Mesothelial cell of epicardium (in vitro differentiated cells): ENCODE measurements around the gene WLS. TPM values are rescaled to one million over a fixed set of nuclear protein-coding genes. Genes with fewer than 3 reads are reported as not detected.

Source experiments
- DNase-seq, 2 experiments: peaks; one replicate each; pipeline ENCODE4 v3.0.0; 2021; ENCODE audit warnings: low spot score in 2 of 2; ENCODE audit not compliant: unreplicated experiment in 2 of 2
- H3K27ac Mint-ChIP-seq: 2 replicates; pipeline ENCODE4 v1.8.0; 2021; ENCODE audit warnings: mixed read lengths
- H3K27me3 Mint-ChIP-seq: 2 replicates; pipeline ENCODE4 v1.8.0; 2021; ENCODE audit warnings: low read depth, mixed read lengths
- H3K36me3 Mint-ChIP-seq: 2 replicates; pipeline ENCODE4 v1.8.0; 2021; ENCODE audit warnings: mixed read lengths
- H3K4me1 Mint-ChIP-seq: 2 replicates; pipeline ENCODE4 v1.8.0; 2021; ENCODE audit warnings: mixed read lengths
- H3K4me3 Mint-ChIP-seq: 2 replicates; pipeline ENCODE4 v1.8.0; 2021; ENCODE audit warnings: mild to moderate bottlenecking, moderate library complexity, mixed read lengths
- H3K9me3 Mint-ChIP-seq: 2 replicates; pipeline ENCODE4 v1.8.0; 2021; ENCODE audit warnings: mixed read lengths
- CTCF ChIP-seq: fragments of 200-600 bp; sonication (generic); IDR thresholded peaks from one replicate; pipeline ENCODE4 v1.5.0; 2021; ENCODE audit warnings: antibody characterized with exemption; ENCODE audit not compliant: unreplicated experiment
- total RNA-seq: library from RNA; stranded (reverse); gene quantifications from 3 replicates; pipeline ENCODE4 v1.2.1, GENCODE V29; 2021

WLS gene
- total RNA-seq, 1 donor from 2014 or later: 225 TPM

DNA sequence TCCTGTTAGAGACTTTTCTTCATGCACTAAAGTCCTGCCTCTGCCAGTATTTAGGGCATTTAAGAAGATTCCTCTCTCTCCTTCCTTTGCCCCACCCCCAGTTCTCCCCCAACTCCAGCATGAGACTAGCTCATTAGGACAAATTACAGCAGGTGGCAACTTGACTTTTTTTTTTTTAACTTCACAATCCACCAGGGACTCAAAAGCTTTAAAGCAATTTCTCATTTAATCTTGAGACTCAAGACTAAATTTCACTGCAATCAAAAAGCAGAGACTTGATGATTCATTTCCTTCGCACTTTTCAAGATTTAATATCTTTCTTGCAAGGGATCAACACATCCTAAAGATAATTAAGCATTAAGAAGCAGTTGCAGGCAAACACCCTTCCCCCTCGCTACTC, 74.9 kb downstream of the WLS start:
- peaks cover 32% of the 10 kb centered on the region for H3K36me3 Mint-ChIP-seq
- no peaks in the 10 kb centered on the region for H3K27me3 Mint-ChIP-seq
- H3K27ac Mint-ChIP-seq: no peak overlapping the region
- H3K4me3 Mint-ChIP-seq: no peak overlapping the region
- no peaks in the 10 kb centered on the region for H3K9me3 Mint-ChIP-seq
- DNase-seq: no peak
- peaks cover 15% of the 10 kb centered on the region for H3K4me1 Mint-ChIP-seq
- TF ChIP-seq CTCF: no peak

DNA sequence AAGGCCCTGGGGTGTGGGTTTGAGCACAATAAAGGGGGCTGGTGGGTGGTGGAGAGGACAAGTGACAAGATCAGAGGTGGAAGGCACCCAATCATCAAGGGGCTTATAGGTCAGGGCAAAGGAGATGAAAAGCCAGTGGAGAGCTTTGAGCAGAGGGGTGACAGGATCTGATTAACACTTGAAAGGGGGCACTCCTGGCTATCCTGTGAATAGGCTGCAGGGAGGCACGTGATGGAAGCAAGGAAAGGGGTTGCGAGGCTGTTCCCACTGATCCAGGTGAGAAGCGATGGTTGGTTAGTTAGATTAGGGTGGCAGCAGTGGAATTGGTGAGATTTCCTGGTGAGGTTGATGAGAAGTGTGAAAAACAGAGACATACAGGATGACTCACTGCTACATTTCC, 80.6 kb downstream of the WLS start:
- Mint-ChIP-seq H3K36me3 (peaks cover 37% of the 10 kb centered on the region), H3K4me1 (peaks cover 13% of the 10 kb centered on the region), H3K9me3 (no peaks in the 10 kb centered on the region), H3K27me3 (no peaks in the 10 kb centered on the region), H3K27ac (no peak overlapping the region), H3K4me3 (no peak overlapping the region)
- DNase-seq: no peak
- TF ChIP-seq CTCF: no peak

- Mint-ChIP-seq H3K36me3 (peaks cover 38% of the 10 kb centered on the region), H3K27me3 (no peaks in the 10 kb centered on the region), H3K4me3 (no peak overlapping the region), H3K4me1 (peaks cover 13% of the 10 kb centered on the region), H3K27ac (no peak overlapping the region), H3K9me3 (no peaks in the 10 kb centered on the region)
- no peak for DNase-seq
- TF ChIP-seq CTCF: no peak
These were observed 82.4 kb downstream of the WLS start for GRCh38 chr1:68149907-68150306.

- TF ChIP-seq CTCF: no peak
- no peaks in the 10 kb centered on the region for H3K27me3 Mint-ChIP-seq
- H3K36me3 Mint-ChIP-seq: peaks cover 35% of the 10 kb centered on the region
- H3K27ac Mint-ChIP-seq: no peak overlapping the region
- H3K9me3 Mint-ChIP-seq: no peaks in the 10 kb centered on the region
- H3K4me1 Mint-ChIP-seq: peaks cover 16% of the 10 kb centered on the region
- DNase-seq: no peak
- no peak overlapping the region for H3K4me3 Mint-ChIP-seq
These were observed 83.1 kb downstream of the WLS start for GRCh38 chr1:68149110-68149798.

DNA sequence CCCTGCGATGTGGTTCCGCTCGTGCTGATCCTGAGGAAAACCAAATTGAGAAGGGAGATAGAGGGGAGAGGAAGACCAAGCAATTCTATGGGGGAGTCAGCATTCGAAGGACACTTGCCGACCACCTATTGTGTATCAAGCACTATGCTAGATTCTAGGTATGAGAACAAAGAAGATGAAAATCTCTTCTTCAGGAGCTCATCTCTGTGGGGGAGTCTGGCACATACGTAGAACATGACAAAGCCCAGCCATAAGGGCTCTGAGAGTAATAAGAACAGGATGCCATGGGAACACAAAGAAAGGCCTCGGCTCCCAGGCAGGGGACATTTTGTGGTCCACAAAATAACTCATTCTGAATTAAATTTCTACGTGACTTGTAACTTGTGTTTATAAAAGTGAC, 83.7 kb downstream of the WLS start:
- Mint-ChIP-seq H3K4me1 (peaks cover 16% of the 10 kb centered on the region), H3K27me3 (no peaks in the 10 kb centered on the region), H3K36me3 (peaks cover 36% of the 10 kb centered on the region), H3K9me3 (no peaks in the 10 kb centered on the region), H3K27ac (no peak overlapping the region), H3K4me3 (no peak overlapping the region)
- TF ChIP-seq CTCF: no peak
- no peak for DNase-seq
